GM21360 (cell line): Measurements from ENCODE around the gene RNF112.

Experiments
- ATAC-seq: cut with Tn5 transposase; IDR thresholded peaks from one replicate; pipeline ENCODE4 v1.9.1; 2021; ENCODE audit warnings: mild to moderate bottlenecking, moderate library complexity; ENCODE audit not compliant: unreplicated experiment

RNF112 gene

DNA sequence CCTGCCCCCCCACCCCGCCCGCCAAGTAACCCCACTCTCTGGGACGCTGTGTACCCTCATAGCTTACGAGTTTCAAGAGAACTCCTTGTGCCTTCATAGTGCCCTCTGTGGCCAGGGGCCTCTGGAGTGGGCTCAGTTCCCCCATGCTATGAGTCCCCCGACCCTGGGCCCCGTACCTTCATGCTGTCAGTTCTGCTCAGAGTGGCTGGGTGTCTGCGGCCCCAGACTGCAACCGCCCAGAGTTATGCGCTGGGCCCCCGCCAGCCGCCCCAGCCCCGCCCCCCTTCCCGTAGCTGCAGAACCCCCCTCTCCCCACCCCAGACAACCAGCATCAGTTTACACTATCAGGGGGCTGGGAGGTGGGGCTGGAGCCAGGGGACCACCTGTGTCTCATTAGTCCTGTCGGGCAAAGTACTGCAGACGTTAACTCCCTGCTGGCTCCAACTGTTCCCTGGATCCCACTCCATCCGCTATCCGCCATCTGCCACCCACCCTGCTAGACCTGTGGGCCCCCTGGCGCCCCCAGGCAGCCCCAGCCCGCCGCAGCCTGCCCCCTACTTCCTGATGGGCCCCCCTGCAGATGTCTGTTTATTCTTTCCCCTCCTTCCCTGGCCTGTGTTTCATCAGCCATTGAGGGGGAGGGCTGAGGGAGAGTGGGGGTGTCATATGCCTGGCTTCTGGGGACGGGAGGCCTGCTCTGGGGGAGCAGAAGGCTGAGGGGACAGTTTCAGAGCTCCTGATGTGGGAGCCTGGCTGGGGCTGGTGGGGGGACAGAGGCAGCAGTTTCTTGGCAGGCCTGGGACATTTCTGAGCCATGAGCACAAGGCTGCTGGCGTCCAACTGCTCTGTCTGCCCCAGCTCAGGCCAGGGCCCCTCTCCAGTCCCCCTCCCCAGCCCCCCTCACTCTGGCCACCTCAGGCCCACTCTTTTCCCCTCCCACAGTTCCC, 23.8 kb upstream of the RNF112 start, which contains the start of gene MFAP4:
MFAP4 (minus strand) TSS at position 217 of the 947 bp plus-strand sequence; CDS start at position 182, 35 bp downstream.
- no peak for ATAC-seq

DNA sequence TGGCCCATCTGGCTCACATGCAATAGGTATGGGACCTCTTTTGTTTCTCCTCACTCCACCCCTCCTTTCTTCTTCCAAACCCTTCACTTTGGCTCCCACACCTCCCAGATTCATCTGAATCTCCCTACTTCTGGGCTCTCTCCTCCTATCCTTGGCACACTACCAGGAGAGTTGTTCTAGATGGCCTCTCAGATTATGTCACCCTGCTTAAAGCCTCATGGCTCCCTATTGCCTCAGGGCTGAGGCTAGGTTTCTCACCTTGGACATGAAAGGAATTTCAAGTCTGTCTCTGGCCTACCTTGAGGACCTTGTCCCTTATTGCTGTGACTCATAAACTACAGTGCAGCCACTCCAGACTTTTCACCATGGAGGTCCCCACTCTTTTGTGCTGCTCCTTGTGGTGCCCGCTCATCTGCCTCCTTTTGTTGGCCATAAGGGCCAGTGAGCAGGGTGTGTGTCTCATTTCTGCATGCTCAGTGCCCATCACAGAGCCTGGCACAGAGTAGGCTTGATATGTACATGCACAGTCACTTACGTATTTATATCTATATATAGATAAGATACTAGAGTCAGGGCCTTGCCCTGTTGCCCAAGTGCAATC, 23.0 kb upstream of the RNF112 start:
- ATAC-seq, result no peak

DNA sequence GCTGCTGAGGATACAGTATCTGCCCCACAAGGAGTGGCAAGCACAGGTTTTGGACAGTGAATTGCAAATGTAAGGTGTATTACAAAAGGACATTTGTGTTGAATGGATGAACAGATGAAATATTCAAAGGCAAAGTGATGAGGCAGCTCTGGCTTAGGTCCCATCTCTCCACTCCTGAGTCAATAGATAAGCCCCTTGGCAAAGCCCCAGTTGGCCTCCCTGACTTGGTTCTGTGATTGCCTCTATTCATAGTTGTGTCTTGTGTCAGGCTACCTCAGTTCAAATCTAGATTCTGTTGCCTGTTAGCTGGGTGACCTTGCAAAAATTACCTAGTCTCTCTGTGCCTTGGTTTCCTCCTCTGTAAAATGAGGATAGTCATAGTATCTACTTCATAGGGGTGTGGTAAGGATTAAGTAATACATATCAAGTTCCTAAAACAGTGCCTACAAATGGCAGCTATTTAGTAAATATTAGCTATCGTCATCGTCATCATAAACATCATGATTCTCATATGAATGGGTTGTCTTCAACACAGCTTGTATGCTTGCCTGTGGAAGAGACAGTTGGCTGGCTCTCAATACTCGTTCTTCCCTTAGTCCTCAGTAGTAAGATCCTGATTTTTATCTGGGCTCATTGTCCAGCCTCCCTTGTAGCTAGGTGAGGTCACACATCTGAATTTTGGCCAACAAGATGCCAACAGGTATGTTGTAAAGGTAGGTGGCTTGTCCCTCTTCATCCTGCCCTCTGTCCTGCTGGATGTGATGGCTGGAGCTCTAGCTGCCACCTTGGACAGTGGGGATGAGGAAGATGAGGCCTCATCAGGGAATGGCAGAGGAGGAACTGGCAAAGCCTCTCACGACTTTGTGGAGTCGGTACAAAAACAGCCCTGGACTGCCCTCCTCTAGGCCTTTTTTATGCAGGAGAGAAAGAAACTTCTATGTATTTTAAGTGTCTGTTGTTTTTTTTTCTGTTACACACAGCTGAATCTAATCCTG, 21.9 kb upstream of the RNF112 start:
- ATAC-seq, result no peak

DNA sequence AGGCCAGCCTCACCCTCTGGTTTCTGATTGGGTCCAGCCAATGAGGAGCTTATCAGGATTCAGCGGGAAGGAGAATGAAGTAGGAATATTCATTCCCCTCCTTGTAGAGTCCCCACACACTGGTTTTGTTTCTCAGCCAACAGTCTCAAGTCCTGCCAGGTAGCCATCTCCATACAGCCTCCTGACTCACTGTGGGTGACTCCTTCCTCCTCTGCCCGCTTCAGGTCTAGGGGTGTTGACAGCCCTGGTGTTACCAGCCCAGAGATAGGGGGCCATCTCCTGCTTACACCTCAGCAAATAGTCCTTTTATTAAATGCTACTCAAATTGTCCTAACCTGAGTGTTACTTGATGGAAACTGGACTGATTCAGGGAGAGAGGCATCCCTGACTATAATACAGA, 20.1 kb upstream of the RNF112 start:
- no peak for ATAC-seq

DNA sequence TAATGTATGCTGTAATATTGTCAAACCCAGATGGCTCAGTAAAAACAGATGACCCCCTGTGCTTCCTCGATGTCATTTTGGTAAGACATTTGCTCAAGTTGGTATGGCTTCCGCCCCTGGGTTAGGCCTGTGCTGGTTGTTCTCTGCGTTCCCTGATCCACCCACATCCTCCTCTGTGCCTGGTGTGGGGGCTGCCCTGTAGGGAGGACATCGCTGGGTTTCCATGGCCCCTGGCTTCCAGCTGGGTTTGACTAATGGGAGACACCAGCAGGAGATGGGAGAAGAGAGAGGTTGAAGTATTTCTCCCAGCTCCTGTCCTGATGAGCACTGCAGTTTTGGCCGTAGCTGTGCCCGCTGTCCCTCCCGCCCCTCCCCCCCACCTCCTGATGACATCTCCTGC, 19.6 kb upstream of the RNF112 start:
- no peak for ATAC-seq

DNA sequence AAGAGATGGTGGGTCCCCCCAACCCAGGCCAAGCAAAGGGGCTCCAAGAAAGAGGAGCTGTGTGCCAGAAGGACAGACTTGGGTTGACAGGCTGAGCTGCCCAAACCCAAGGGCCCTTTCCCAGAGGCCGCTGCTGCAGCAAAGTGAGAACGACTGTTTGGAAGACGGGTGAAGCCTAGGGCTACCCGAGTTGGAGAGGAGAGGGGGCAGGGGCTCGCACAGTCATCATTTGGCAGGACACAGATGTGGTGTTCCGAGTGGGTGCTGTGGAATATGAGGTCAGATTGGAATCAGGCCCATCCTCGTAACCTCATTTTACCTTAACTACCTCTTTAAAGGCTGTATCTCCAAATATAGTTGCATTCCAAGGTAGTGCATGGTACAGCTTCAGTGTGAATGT, 18.7 kb upstream of the RNF112 start:
- no peak for ATAC-seq

DNA sequence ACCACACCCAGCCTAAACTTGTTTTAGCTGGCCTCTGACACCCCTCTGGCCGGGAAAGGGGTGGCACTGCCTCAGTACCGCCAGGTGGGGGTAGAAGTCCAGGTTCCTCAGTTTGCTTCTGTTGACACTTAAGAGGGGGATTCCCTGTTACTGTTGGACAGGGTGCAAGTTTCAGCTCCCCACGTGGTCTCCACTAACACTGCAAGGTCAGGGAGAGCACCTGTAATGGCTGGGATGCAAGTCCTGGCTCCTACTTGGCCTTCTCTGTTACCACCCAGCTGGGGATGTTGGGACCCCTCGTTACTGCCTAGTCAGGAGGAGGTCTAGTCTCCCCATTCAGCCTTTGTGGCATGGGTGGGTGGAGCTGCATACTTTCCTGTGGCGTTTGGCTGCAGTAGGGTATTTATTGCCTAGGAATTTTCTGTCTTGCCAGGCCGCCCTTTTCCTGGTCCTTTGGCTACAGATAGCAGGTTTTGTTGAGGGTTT, 13.4 kb upstream of the RNF112 start:
- no peak for ATAC-seq

DNA sequence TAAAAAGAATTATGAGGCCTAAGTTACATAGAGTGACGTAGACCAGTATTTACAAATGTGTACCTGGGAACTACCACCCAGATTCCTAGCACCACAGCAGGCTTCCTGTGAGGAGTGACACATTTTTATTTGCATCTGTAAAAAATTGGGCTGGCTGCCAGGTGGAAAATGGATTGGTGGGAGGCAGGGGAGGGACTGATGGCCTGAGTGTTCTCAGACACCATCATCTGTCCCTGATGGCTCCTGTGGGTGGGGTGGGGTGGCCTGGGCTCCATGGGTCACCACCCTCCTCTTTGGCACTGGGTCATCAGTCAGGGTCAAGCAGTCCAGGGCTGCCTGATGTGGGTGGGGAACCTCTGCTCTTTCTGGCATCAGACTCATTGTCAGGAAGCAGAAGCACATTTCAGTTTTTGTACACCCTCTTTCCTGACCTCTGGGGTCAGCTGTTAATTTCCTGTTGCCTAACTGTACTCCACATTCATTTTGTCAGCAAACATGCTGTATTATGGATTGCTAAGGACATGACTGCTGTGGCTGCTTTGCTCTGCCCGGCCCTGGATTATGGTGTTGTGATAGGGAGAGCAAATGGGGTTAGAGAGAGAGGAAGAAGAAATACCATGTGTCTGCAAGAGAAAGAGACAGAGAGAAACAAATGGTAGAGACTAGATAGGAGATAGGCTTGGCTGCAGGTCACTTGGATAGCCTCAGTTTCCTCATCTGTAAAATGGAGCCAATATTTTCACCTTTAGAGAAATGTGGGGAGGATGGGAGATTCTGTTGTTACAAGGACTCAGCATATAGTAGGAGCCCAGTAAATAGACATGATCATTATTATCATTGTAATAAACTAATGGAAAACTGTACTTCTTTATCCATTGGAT, 12.5 kb upstream of the RNF112 start:
- no peak for ATAC-seq

DNA sequence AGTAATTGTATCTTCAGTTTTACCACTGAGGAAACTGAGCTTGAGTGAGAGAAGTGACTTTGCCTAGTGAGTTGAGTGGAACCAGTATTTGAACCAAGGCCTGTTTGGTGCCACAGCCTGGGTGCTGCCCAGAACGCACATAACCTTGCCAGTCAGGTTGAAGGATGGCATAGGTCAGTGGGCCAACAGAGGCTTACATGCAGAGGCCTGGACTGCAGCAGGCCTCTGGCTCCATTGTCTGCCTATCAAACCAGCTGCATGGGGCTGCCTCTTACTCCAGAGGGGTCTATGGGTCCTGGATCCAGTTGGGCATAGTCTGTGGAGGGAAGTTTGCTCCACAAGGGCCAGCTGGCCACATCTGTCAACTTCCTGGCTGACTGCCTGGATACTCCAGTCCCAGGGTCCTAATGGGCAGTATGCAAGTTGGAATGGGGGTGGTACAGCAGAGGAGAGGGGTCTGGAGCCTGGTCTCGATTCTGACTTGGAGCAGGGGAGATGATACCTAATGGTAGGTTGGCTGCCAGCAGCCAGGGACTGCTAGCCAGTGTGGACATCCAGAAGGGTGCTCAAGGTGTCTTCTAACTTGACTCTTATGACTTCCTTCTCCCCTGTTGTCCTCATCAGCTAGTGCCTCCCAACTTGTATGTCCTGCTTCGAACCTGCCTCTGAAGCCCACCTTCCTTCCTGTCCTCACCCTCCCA, 11.1 kb upstream of the RNF112 start:
- ATAC-seq, result no peak

DNA sequence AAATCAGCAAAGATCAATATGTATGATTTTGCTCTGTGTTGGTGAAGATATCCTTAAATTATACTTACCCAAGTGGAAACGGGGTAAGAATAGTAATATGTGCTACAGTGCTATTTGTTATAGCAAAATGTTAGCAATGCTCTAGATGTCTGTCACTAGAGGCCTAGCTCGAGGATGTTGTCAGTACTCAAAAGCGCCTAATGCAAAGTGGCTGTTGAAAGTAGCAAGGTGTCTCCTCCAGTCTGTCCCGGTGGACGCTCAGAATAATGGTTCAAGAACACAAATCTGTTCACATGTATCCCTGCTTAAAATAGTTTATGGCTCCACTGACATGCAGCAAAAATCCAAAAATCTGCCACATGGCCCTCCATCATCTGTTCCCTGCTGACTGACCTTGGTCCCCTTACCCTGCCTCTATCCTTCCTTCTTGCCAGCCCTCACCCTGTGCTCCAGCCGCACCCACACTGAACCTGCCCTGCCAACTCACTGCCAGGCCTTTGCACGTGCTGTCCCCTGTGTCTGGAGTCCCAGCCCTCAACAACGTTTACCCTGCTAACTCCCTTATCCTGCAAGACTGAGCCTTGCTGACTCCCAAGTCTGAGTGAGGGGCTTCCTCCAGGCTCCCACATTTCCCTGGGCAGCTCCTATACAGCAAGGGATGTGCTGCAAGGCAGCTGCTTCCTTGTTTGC, 9.6 kb upstream of the RNF112 start:
- no peak for ATAC-seq

DNA sequence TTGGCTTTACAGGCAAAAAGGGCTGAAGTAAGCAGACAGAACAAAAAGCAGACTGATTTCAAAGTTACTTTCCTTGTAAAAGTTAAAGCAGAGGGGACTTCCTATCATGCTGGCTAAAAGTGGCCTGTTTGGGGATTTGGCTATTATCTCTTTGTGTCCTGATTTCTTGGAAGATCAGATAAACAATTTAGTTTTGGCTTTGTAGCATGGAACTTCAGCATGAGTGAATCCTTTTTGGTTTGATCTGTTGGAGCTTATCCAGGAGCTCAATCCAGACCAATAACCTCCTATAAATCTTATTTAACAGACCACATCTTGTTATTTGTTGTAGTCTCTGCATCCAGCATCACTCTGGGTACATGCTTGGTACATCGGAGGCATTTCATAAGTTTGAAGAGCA, 8.9 kb upstream of the RNF112 start:
- ATAC-seq, result no peak

DNA sequence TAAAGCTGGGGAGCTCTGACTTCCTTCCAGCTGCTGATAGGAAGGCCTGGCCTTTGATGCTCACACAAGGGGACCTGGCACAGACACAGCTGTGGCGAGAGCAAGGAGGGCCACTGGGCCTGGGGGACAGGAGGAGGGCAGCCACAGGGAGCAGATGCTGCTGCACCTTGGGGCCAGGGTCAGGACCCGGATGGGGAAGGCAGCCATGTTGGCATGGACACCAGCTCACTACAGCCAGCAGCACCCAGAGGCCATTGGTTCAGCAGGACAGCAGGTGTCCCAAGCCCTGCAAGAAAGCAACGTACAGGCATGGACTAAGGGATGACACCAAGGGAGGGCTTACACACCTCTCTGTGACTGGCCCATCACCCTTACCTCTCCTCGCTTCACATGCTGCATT, 8.0 kb upstream of the RNF112 start:
- no peak for ATAC-seq

DNA sequence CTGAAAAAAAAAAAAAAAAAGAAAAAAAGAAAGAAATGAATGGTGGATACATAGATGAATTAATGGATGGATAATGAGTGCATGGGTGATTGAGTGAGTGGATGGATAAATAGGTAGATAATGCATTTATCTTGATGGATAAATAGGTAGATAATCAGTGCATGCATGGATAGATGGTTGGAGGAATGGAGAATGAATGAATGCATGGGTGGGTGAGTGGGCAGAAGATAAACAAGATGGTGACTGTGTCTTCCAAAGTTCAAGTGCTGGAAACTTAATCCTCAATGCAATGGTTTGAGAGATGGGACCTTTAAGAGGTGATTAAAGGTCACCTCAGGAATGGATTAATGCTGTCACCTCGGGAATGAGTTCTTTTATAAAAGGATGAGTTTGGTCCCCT, 6.8 kb upstream of the RNF112 start:
- ATAC-seq, result no peak

DNA sequence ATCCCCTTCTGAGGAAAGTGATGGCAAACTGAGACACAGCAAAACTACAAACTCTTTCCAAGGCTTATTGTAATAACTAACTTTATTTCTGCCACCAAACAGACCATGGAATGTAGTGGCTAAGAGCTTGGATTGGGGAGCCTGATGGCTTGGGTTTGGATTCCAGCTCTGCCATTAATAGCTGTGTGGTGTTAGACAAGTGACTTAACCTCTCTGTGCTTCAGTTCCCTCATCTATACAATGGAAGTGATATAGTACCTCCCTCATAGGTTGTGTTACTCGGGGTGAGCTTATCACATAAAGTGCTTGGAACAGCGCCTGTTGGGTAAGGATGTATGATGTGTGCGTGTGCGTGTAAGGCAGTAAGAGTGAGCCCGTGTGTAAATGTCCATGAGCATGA, 5.9 kb upstream of the RNF112 start:
- no peak for ATAC-seq

DNA sequence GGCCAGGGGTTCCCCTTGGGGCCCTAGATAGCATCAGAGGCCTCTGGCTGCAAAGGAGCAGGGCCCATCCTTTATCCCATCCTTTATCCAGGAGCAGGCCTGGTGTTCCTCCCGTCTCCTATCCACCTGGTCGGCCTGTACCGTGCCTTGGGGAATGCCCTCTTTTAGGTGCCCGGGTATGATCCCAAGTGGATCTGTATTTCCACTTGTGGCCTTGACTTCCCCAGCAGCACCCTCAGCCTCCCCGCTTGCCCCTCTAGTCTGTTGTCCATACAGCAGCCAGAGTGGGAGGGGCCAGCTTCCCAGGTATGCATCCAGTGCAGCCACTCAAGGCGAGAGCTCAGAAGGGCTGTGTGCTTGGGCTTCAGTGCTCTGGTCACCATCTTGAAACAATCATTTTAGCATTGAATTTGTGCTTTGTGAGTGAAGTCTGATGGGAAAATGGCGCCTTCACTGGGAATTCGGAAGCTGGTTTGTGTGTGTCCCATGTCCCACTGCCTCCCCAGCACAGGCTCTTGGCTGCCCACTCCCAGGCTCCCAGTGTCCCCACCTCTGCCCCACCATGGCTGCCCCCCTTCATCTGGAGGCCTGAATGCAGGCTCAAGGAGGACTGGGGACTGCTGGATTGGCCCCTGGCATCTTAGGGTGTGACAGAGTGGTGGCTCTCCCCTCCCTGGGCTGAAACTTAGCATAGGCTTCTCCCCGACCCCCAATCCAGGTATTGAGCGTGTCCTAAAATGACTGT, 3.3 kb upstream of the RNF112 start:
- ATAC-seq, result no peak

DNA sequence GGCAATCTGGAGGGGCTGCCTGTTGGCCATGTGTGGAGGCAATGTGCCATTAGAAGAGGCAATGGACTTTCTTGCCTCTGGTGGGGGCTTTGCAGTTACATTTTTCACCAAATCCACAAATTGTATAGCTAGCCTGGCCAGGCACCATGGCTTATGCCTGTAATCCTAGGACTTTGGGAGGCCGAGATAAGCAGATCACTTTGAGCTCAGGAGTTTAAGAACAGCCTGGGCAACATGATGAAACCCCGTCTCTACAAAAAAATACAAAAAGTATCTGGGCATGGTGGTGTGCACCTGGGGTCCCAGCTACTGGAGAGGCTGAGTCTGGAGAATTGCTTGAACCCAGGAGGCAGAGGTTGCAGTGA, 2.7 kb upstream of the RNF112 start:
- no peak for ATAC-seq

DNA sequence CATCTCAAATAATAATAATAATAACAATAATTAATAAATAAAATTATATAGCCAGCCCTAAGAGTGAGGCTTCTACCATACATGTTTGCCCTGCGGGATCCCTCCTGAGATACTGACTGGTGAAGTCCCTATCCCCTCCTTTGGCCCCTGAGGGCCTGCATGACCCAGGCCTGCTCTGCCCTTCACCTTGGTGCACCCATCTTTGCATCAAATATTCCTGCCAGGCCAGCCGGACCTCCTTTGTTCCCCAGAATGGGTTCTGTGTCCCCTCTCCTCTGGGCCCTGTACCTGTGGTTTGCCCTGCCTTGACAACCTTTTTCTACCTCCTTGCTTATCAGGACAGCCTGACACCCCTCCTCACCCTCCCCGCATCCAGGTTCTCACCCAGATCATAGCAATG, 2.0 kb upstream of the RNF112 start:
- no peak for ATAC-seq

DNA sequence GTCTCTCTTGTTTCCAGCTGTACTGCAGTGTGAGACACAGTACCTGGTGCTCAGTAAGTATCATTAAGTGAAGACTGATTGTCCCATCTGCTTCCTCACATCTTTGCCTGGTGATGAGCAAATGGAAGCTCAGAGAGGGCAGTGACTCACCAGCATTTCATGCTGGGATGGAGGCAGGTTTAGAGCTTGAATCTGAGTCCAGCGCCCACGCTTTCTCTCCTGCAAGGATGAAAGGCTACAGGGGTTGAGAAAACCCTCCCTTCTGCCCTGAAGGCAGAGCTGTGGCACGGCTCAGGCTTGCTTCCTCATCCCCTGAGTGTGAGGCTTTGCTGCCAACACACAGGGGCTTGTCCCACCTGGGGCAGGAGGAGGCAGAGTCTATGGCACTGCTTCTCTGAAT, 1.5 kb upstream of the RNF112 start:
- no peak for ATAC-seq
